ENCODE data around the gene ANKRD11.
"Not testable (repeated sequence)": the region's sequence is repeated elsewhere in the genome, so short reads cannot be mapped to it uniquely, and the experiment has no call there.

ANKRD11 gene

DNA sequence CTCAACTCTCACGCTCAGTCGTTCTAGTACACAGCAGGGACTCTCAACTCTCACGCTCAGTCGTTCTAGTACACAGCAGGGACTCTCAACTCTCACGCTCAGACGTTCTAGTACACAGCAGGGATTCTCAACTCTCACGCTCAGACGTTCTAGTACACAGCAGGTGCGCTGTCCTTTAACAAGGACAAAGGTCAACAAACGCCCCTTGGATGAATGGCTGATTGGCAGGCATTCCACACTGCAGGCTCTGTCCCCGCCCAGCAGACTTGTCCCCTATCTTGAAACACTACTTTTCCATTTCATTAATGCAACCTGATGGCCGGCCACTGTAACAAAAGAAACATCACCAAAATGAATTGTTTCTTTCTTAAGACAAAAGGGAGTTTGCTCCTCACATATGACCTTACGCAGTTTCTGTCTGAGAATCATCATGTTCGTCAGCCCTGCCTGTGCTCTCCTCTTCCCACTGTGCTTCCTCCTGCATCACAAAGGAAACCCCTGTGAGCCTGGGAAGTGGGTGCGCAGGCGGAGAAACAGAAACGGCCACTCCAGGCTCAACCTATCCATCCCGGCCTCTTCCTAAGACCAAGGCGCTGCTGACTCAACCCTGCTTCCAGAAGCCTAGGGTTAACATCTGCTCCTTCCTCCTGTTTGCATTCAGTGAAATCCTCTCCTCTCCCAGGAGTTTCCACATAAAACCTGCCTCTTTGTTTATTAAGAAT is 59.8 kb downstream of the ANKRD11 start:
- TF ChIP-seq GATA1 (IDR thresholded peaks at IDR 0.05; ENCODE audit: low read depth, low read length) (no peak), POLR2A (IDR thresholded peaks at IDR 0.05; ENCODE audit: low read length) (no peak)
- no peak for DNase-seq

DNA sequence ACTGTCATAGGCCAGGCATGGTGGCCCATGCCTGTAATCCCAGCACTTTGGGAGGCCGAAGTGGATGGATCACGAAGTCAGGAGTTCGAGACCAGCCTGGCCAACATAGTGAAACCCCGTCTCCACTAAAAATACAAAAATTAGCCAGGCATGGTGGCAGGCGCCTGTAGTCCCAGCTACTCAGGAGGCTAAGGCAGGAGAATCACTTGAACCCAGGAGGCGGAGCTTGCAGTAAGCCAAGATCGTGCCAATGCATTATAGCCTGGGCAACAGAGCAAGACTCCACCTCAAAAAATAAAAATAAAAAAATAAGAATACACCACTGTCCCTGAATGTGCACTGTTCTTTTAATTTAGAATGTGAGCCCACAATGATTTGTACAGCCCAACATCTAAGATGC is 61.8 kb downstream of the ANKRD11 start:
- not testable (repeated sequence) for DNase-seq

GRCh38 chr16:89426736-89427530 is 63.4 kb downstream of the ANKRD11 start:
- TF ChIP-seq POLR2A (IDR thresholded peaks at IDR 0.05; ENCODE audit: low read length) (no peak), GATA1 (IDR thresholded peaks at IDR 0.05; ENCODE audit: low read depth, low read length) (no peak)
- DNase-seq, result no peak

GRCh38 chr16:89425523-89425922 is 64.8 kb downstream of the ANKRD11 start:
- DNase-seq, result no peak
- TF ChIP-seq POLR2A (IDR thresholded peaks at IDR 0.05; ENCODE audit: low read length), result no peak
- TF ChIP-seq GATA1 (IDR thresholded peaks at IDR 0.05; ENCODE audit: low read depth, low read length), result no peak

DNA sequence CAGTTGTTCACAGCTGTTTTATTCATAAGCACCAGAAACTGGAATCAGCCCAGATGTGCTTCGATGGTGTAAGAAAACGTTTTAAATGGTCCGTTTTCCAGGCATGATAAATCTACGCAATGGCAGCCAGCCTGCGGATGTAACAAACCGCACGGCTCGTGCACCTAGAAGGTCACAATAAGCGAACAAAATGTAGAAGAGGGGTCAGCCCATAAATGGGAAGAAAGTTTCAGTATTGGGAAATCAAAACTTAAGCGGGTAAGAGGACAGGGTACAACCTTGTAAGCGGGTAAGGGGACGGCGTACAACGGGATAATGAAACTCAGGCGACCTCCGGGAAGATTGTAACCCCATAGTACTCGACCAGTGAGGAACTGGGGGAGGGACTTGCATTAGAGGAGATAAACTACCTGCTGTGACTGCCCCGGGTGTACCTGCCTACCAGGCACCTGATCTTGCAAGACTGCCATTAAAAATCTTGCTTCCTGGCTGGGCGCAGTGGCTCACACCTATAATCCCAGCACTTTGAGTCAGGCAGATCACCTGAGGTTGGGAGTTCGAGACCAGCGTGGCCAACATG is 66.6 kb downstream of the ANKRD11 start:
- no peak for TF ChIP-seq POLR2A (IDR thresholded peaks at IDR 0.05; ENCODE audit: low read length)
- TF ChIP-seq GATA1 (IDR thresholded peaks at IDR 0.05; ENCODE audit: low read depth, low read length), result no peak
- no peak for DNase-seq

- DNase-seq, result no peak
- TF ChIP-seq POLR2A (IDR thresholded peaks at IDR 0.05; ENCODE audit: low read length) (no peak), GATA1 (IDR thresholded peaks at IDR 0.05; ENCODE audit: low read depth, low read length) (no peak)
These were observed 67.3 kb downstream of the ANKRD11 start for GRCh38 chr16:89422905-89423630.

- no peak for TF ChIP-seq GATA1 (IDR thresholded peaks at IDR 0.05; ENCODE audit: low read depth, low read length)
- TF ChIP-seq POLR2A (IDR thresholded peaks at IDR 0.05; ENCODE audit: low read length), result no peak
- DNase-seq, result no peak
These were observed 67.8 kb downstream of the ANKRD11 start for GRCh38 chr16:89422527-89422904.

GRCh38 chr16:89421300-89421699 is 69.1 kb downstream of the ANKRD11 start:
- DNase-seq, result not testable (repeated sequence)

- DNase-seq, result no peak
- no peak for TF ChIP-seq POLR2A (IDR thresholded peaks at IDR 0.05; ENCODE audit: low read length)
These were observed 70.2 kb downstream of the ANKRD11 start for GRCh38 chr16:89420204-89420603.

DNA sequence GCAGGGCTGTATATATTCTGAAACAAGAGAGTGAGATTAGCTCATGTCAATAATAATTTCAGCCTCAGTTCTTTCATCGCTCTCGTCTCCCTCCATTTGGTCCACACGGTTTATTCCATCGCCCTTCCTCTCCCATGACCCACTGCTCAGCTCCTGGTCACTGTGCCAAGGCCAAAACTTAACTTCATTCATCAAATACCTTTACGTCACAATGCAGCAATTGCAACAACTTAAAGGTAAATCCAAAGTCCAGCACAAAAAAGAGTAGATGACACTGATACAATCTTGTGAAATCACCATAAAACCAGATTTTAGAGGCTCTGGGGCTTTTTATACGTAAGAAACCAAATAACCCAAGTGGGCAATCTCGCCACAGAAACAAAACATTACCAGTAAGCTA is 72.0 kb downstream of the ANKRD11 start:
- TF ChIP-seq POLR2A (IDR thresholded peaks at IDR 0.05; ENCODE audit: low read length) (no peak), GATA1 (IDR thresholded peaks at IDR 0.05; ENCODE audit: low read depth, low read length) (no peak)
- DNase-seq, result no peak

DNA sequence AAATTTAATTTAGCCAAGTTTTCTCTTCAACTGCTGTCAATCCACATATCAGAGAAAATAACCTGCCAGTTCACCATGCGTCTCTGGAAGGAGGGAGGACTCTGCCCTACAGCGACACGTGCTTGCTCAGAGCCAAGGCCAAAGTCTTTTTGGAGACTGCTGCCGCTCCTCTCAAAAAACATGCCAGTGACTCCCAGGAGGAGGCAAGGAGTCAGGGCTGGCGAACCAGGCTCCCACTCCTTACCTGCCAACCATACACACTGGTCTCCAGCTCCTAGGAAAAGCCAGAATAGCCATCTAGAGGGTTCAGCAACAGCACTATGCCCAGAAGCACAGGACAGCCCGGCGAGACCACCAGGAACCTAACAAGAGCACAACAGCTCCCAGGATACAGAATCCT is 73.0 kb downstream of the ANKRD11 start:
- no peak for DNase-seq
- no peak for TF ChIP-seq POLR2A (IDR thresholded peaks at IDR 0.05; ENCODE audit: low read length)
- no peak for TF ChIP-seq GATA1 (IDR thresholded peaks at IDR 0.05; ENCODE audit: low read depth, low read length)

DNA sequence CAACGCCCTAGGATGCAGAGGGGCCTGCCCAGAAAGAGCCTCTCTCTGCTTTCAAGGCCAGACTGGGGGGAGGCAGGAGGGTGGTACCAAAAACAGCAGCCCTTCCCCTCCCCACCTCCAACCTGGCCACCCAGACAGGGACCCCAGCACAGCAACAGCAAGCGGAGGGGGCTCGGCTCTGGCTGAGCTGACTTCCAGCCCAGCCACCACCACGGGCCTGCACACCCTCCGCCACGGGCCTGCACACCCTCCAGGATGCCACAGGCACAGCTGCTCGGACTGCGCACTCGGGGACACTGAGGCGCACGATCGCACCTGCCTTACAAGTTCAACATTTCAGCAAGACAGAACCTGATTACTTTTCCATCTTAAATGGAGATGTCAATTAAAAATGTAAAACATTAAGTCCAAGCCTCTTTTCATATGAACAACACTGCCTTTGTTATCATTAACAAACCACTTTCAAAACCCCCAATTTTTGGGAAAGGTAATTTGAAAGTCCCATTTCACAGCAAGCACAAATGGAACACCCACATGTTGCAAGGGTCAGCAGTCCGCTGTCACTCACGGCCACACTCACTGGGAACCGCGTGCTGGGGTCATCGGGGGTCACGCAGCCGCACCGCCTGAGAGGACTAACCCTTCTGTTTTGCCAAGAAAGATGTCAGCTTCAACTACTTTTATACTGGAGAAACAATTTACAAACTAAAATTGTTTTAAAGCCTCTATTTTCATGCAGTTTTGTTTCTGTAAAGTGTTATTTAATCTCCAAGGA is 76.4 kb downstream of the ANKRD11 start:
- DNase-seq, result no peak
- TF ChIP-seq GATA1 (IDR thresholded peaks at IDR 0.05; ENCODE audit: low read depth, low read length) (no peak), POLR2A (IDR thresholded peaks at IDR 0.05; ENCODE audit: low read length) (no peak)

GRCh38 chr16:89412811-89413210 is 77.5 kb downstream of the ANKRD11 start:
- no peak for TF ChIP-seq GATA1 (IDR thresholded peaks at IDR 0.05; ENCODE audit: low read depth, low read length)
- no peak for TF ChIP-seq POLR2A (IDR thresholded peaks at IDR 0.05; ENCODE audit: low read length)
- DNase-seq, result peak; percentile 20 to 26
